HepG2 (cell line): ENCODE results near the gene TCP11L1. TPM values are rescaled to one million over a fixed set of nuclear protein-coding genes. Genes with fewer than 3 reads are reported as not detected.

ENCODE experiments used
- ATAC-seq: fragments of 200-7000 bp; cut with Tn5 transposase; 3 replicates; pipeline ENCODE4 v1.9.1; 2020; ENCODE audit warnings: mild to moderate bottlenecking, moderate library complexity
- BruUV-seq: library from RNA; stranded (reverse); fragments of 400-500 nt; replicated peaks from 2 replicates; lab custom pipeline; 2021; lab: Mats Ljungman, UMichigan
- CTCF ChIA-PET: fragments of 300-600 bp; formaldehyde crosslinking; extraction: SDS; loops from one replicate; lab custom pipeline; 2021; ENCODE audit warnings: low total read pairs, inconsistent platforms, low intra/inter-chr PET ratio; lab: Yijun Ruan, JAX
- POLR2A ChIA-PET: fragments of 350-600 bp; sonication (Branson Sonifier 250); formaldehyde crosslinking; loops from one replicate; lab custom pipeline; 2020; ENCODE audit warnings: antibody characterized with exemption, inconsistent platforms; lab: Yijun Ruan, JAX
- DNase-seq: peaks from one replicate; pipeline ENCODE4 v3.0.0-alpha.2; 2015; ENCODE audit warnings: low spot score
- FAIRE-seq: peaks from 3 replicates; lab custom pipeline; 2011; peaks lifted over from hg19 to GRCh38; lab: Jason Lieb, UNC
- H2AFZ ChIP-seq: one replicate; pipeline ENCODE4 v1.6.1; 2011; ENCODE audit warnings: low read length, inconsistent platforms
- H3K27ac ChIP-seq: fragments of 300-600 bp; 3 replicates; pipeline ENCODE4 v1.8.0; 2011; ENCODE audit warnings: mixed run types, mild to moderate bottlenecking, mixed read lengths, low read length, inconsistent platforms; ENCODE audit not compliant: insufficient read depth; ENCODE audit errors: extremely low read length
- H3K27me3 ChIP-seq, 2 experiments: fragments of 200-600 bp in 1 of 2; 2 replicates in 1 of 2; 3 replicates in 1 of 2; pipeline versions ENCODE4 v1.6.0 to v1.8.0; 2011; ENCODE audit warnings: low read length in 2 of 2, mild to moderate bottlenecking in 2 of 2, moderate library complexity in 2 of 2, inconsistent platforms in 1 of 2; ENCODE audit not compliant: insufficient read depth in 2 of 2, control insufficient read depth in 1 of 2
- H3K36me3 ChIP-seq, 2 experiments: fragments of 200-600 bp in 1 of 2; replicated peaks in 1 of 2; 2 replicates in 1 of 2; 3 replicates in 1 of 2; pipeline versions ENCODE4 v1.5.1 to v1.8.0; 2011; ENCODE audit warnings: low read length in 2 of 2, inconsistent platforms in 1 of 2; ENCODE audit not compliant: insufficient read depth in 2 of 2, control insufficient read depth in 1 of 2
- H3K4me1 ChIP-seq: 2 replicates; pipeline ENCODE4 v1.5.1; 2012; ENCODE audit warnings: low read length, inconsistent platforms; ENCODE audit not compliant: insufficient read depth
- H3K4me2 ChIP-seq: 2 replicates; pipeline ENCODE4 v1.6.0; 2011; ENCODE audit warnings: low read depth, low read length, inconsistent platforms
- H3K4me3 ChIP-seq, 3 experiments: fragments of 200-600 bp in 1 of 3; sonication (generic), shearing (Covaris generic) in 1 of 3; replicated peaks in 1 of 3; 2 replicates each; pipeline ENCODE4 v1.5.1; 2011 to 2016; ENCODE audit warnings: low read length in 3 of 3, inconsistent platforms in 2 of 3, low read depth in 2 of 3, mild to moderate bottlenecking in 2 of 3, control low read depth in 1 of 3, mixed read lengths in 1 of 3; ENCODE audit not compliant: insufficient read depth in 1 of 3
- H3K79me2 ChIP-seq: one replicate; pipeline ENCODE4 v1.6.1; 2011; ENCODE audit warnings: low read length, inconsistent platforms; ENCODE audit not compliant: insufficient read depth
- H3K9ac ChIP-seq: 2 replicates; pipeline ENCODE4 v1.6.0; 2011; ENCODE audit warnings: mild to moderate bottlenecking, low read depth, low read length, inconsistent platforms; ENCODE audit not compliant: insufficient read depth
- H3K9me3 ChIP-seq: 2 replicates; pipeline ENCODE4 v1.5.1; 2012; ENCODE audit warnings: mild to moderate bottlenecking, low read length
- H4K20me1 ChIP-seq: 2 replicates; pipeline ENCODE4 v1.6.0; 2011; ENCODE audit warnings: inconsistent platforms, mild to moderate bottlenecking, low read length, moderate library complexity; ENCODE audit not compliant: insufficient read depth
- HNF4A ChIP-seq: sonication (generic); formaldehyde crosslinking; IDR thresholded peaks from 2 replicates; pipeline ENCODE4 v1.4.0; 2020; ENCODE audit warnings: missing genetic modification reagents
- HNRNPLL ChIP-seq: fragments of 200-400 bp; formaldehyde crosslinking; IDR thresholded peaks from 2 replicates; pipeline ENCODE4 v1.6.1; 2017; ENCODE audit warnings: mild to moderate bottlenecking, low read depth, low read length; ENCODE audit not compliant: poor library complexity, severe bottlenecking
- NR2C2 ChIP-seq: sonication (generic); formaldehyde crosslinking; IDR thresholded peaks from 2 replicates; pipeline ENCODE4 v1.4.0; 2020; ENCODE audit warnings: missing genetic modification reagents, mild to moderate bottlenecking, moderate library complexity, borderline replicate concordance
- SPEN ChIP-seq: sonication (generic); formaldehyde crosslinking; IDR thresholded peaks from 2 replicates; pipeline ENCODE4 v1.5.1; 2020; ENCODE audit warnings: low read depth, mild to moderate bottlenecking, missing genetic modification reagents
- ZNF609 ChIP-seq: sonication (generic); formaldehyde crosslinking; IDR thresholded peaks from 2 replicates; pipeline ENCODE4 v1.4.0; 2020; ENCODE audit warnings: mild to moderate bottlenecking, missing genetic modification reagents, borderline replicate concordance
- ZNF839 ChIP-seq: sonication (generic); formaldehyde crosslinking; IDR thresholded peaks from 2 replicates; pipeline ENCODE4 v1.4.0; 2020; ENCODE audit warnings: missing genetic modification reagents, mild to moderate bottlenecking, borderline replicate concordance
- WGBS: methylation state at CpG from one replicate; pipeline ENCODE4 v1.1.6; 2017; ENCODE audit warnings: low lambda C conversion rate; 5-methylcytosine and 5-hydroxymethylcytosine counted together
- in situ Hi-C: cut with HindIII; loops from 2 replicates; pipeline ENCODE4 v1.10.0; 2017; ENCODE audit warnings: low pct_unique_long_range_greater_than_20kb; ENCODE audit not compliant: extremely low pct_ligation_motif_present
- intact Hi-C: fragments of 100-400 bp; cut with micrococcal nuclease; formaldehyde crosslinking; loops from one replicate; pipeline ENCODE4 v1.10.0; 2022; ENCODE audit not compliant: unreplicated experiment
- polyA plus RNA-seq, 8 experiments: library from polyadenylated mRNA; depleted of rRNA in 3 of 8; stranded (reverse) in 7 of 8; unstranded in 1 of 8; fragments of >200 nt; fragmentation: Illumina TruSeq in 4 of 8; extraction: Trizol in 4 of 8; gene quantifications; 2 replicates each; pipeline versions ENCODE4 v1.2.1 to v1.2.3, GENCODE V29; 2011 to 2016; ENCODE audit warnings: low read depth in 4 of 8, missing spikeins in 1 of 8, mixed read lengths in 1 of 8; ENCODE audit not compliant: insufficient read depth in 1 of 8
- total RNA-seq, 5 experiments: library from RNA; depleted of rRNA; stranded (reverse); fragments of >200 nt; fragmentation: Illumina TruSeq; extraction: Trizol; gene quantifications; 2 replicates each; pipeline ENCODE4 v1.2.3, GENCODE V29; 2016; ENCODE audit warnings: low read depth in 1 of 5
- TF ChIP-seq, protein P1 (sequence below), 2 experiments: sonication (generic) in 1 of 2; formaldehyde crosslinking in 1 of 2; IDR thresholded peaks; 2 replicates each; pipeline versions ENCODE4 v1.4.0 to v1.6.1; 2016 to 2020; ENCODE audit warnings: borderline replicate concordance in 1 of 2, low read depth in 1 of 2, mild to moderate bottlenecking in 1 of 2, missing genetic modification reagents in 1 of 2
- TF ChIP-seq, protein P2 (sequence below): sonication (generic); formaldehyde crosslinking; IDR thresholded peaks from 2 replicates; pipeline ENCODE4 v1.5.1; 2020; ENCODE audit warnings: missing genetic modification reagents, mild to moderate bottlenecking, borderline replicate concordance

Gene TCP11L1
- total and polyA plus RNA-seq, 2 of the 13 experiments (the other 11 are each of a cell fraction or from before 2014, with no cell fraction given), result 7.9 to 10.1 TPM

GRCh38 chr11:33035011-33035410 lies 4.4 kb upstream of the TCP11L1 start (continued):
- TF ChIP-seq HNF4A (no peak), ZNF839 (CRISPR knock-in tag) (no peak), HNRNPLL (no peak)
- TF ChIP-seq, protein P1, sequence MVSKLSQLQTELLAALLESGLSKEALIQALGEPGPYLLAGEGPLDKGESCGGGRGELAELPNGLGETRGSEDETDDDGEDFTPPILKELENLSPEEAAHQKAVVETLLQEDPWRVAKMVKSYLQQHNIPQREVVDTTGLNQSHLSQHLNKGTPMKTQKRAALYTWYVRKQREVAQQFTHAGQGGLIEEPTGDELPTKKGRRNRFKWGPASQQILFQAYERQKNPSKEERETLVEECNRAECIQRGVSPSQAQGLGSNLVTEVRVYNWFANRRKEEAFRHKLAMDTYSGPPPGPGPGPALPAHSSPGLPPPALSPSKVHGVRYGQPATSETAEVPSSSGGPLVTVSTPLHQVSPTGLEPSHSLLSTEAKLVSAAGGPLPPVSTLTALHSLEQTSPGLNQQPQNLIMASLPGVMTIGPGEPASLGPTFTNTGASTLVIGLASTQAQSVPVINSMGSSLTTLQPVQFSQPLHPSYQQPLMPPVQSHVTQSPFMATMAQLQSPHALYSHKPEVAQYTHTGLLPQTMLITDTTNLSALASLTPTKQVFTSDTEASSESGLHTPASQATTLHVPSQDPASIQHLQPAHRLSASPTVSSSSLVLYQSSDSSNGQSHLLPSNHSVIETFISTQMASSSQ (IDR thresholded peaks at IDR 0.05; ENCODE audit: low read depth), result 0 out of 2 replicates have a peak, but pooled peaks have one; percentile 32
- TF ChIP-seq, protein P1 (CRISPR knock-in tag; IDR thresholded peaks at IDR 0.05; ENCODE audit: borderline replicate concordance), result no peak

DNA sequence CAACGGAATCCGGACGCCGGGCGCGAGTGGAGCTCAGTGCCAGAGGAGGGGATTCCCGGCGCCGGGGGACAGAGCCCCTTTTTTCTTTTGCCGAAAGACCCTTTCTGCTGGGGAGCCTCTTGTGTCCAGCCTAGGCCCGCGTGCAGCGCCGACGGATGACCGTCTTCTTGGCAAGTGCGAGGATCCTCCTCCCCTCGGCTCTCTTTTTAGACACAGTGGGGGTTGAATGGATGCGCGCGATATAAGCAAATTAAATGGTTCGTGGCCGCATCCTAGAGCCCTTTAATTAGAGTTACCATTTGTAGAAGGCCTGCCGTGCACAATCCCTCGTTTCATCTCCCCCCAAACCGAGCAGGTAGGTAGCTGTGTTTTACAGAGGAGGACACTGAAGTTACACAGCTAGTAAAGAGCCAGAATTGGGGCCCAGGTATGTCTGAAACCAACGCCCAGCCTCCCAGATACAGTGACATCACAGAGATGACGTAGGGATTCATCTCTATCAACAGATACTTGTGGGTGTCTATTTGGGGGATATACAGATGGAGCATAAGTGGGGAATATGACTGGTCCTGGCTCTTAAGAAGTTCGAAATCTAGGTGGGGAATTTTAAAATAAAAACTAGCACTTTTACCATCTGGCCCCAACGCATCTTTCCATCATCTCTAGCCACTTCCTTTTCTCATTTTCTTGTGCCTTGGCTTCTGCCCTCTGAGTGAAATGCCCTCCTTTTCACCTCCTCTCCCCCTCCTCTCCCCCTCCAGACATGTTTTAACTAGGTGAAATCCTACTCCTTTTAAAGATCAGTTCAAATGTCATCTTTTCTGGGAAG lies 875 bp downstream of the TCP11L1 start:
- Histone ChIP-seq H3K4me1 (peaks cover 44% of the 10 kb centered on the region), H3K9ac (peak overlapping the region; percentile 91), H3K4me3 (peak overlapping the region; percentile 74 to 90 (median 78)), H2AFZ (no peak overlapping the region), H3K4me2 (peak overlapping the region; percentile 85), H4K20me1 (no peaks in the 10 kb centered on the region), H3K27me3 (no peaks in the 10 kb centered on the region), H3K36me3 (no peaks in the 10 kb centered on the region; a peak in 1 of 5 replicates), H3K27ac (peak overlapping the region; percentile 97), H3K79me2 (no peaks in the 10 kb centered on the region), H3K9me3 (no peaks in the 10 kb centered on the region)
- FAIRE-seq (no peak), DNase-seq (no peak), ATAC-seq (no peak; the same call in 2 of the 3 replicates)
- WGBS, result 14% methylated on average over 15 of the region's 30 CpGs
- ChIA-PET CTCF (no interaction called here), POLR2A (interaction anchor here (0.9 to 3.2 kb wide), 5 partner anchors 8 to 26 kb away, joined by 4 to 65 read pairs (median 7); partner anchors contain the start of gene DEPDC7)
- TSS peak; percentile 48 for BruUV-seq
- in situ Hi-C loops, result no loop called here
- intact Hi-C loops, result no loop called here
- TF ChIP-seq, protein P2, sequence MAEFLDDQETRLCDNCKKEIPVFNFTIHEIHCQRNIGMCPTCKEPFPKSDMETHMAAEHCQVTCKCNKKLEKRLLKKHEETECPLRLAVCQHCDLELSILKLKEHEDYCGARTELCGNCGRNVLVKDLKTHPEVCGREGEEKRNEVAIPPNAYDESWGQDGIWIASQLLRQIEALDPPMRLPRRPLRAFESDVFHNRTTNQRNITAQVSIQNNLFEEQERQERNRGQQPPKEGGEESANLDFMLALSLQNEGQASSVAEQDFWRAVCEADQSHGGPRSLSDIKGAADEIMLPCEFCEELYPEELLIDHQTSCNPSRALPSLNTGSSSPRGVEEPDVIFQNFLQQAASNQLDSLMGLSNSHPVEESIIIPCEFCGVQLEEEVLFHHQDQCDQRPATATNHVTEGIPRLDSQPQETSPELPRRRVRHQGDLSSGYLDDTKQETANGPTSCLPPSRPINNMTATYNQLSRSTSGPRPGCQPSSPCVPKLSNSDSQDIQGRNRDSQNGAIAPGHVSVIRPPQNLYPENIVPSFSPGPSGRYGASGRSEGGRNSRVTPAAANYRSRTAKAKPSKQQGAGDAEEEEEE (CRISPR knock-in tag), result 0 out of 2 replicates have a peak, but pooled peaks have one; percentile 44
- TF ChIP-seq NR2C2 (no peak), SPEN (CRISPR knock-in tag) (no peak; the same call in 1 of the 2 replicates), ZNF609 (CRISPR knock-in tag) (no peak)
